ENCODE data around the gene CXCR5.
A peak's percentile ranks its signal among the peaks of the same experiment; 100 is the strongest.

CXCR5 gene

DNA sequence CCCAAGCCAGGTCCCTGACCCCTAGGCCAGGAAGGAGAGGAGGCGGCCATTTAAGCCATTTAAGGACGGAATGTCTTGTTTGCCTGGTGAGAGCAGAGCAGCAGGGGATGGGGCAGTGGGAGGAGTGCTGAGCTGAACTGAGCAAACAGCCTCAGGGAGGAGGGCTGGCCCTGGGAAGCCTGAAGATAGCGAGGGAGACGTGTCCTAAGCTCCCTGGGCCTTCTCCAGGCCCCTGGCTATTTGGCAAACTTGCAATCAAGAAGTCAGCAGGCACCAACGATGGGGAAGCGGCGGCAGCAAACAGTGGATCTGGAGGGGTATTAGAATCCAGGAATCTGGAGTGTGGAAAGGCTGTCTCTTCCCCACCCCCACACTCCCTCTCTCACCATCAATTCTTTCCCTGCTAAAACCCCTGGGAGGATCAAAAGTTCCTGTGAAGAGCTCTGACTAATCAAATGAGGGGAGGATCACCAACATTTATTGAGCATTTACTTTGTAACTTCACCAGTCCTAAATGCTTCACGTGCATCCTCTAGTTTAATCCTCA lies 33.2 kb downstream of the CXCR5 start (continued):
- TF ChIP-seq, protein P1, sequence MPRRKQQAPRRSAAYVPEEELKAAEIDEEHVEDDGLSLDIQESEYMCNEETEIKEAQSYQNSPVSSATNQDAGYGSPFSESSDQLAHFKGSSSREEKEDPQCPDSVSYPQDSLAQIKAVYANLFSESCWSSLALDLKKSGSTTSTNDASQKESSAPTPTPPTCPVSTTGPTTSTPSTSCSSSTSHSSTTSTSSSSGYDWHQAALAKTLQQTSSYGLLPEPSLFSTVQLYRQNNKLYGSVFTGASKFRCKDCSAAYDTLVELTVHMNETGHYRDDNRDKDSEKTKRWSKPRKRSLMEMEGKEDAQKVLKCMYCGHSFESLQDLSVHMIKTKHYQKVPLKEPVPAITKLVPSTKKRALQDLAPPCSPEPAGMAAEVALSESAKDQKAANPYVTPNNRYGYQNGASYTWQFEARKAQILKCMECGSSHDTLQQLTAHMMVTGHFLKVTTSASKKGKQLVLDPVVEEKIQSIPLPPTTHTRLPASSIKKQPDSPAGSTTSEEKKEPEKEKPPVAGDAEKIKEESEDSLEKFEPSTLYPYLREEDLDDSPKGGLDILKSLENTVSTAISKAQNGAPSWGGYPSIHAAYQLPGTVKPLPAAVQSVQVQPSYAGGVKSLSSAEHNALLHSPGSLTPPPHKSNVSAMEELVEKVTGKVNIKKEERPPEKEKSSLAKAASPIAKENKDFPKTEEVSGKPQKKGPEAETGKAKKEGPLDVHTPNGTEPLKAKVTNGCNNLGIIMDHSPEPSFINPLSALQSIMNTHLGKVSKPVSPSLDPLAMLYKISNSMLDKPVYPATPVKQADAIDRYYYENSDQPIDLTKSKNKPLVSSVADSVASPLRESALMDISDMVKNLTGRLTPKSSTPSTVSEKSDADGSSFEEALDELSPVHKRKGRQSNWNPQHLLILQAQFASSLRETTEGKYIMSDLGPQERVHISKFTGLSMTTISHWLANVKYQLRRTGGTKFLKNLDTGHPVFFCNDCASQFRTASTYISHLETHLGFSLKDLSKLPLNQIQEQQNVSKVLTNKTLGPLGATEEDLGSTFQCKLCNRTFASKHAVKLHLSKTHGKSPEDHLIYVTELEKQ (tag by site-specific recombination; IDR thresholded peaks at IDR 0.05; ENCODE audit: borderline replicate concordance), result no peak
- no peak for TF ChIP-seq REPIN1 (tag by site-specific recombination; IDR thresholded peaks at IDR 0.05; ENCODE audit: low read depth)
- TF ChIP-seq WT1 (tag by site-specific recombination; IDR thresholded peaks at IDR 0.05), result peak; percentile 46; the same call in 1 of the 2 replicates
- TF ChIP-seq OSR2 (tag by site-specific recombination; IDR thresholded peaks at IDR 0.05), result no peak
- no peak for TF ChIP-seq ZNF324 (tag by site-specific recombination; IDR thresholded peaks at IDR 0.05)
- TF ChIP-seq ZNF560 (tag by site-specific recombination; IDR thresholded peaks at IDR 0.05; ENCODE audit: borderline replicate concordance), result no peak
- TF ChIP-seq, protein P2, sequence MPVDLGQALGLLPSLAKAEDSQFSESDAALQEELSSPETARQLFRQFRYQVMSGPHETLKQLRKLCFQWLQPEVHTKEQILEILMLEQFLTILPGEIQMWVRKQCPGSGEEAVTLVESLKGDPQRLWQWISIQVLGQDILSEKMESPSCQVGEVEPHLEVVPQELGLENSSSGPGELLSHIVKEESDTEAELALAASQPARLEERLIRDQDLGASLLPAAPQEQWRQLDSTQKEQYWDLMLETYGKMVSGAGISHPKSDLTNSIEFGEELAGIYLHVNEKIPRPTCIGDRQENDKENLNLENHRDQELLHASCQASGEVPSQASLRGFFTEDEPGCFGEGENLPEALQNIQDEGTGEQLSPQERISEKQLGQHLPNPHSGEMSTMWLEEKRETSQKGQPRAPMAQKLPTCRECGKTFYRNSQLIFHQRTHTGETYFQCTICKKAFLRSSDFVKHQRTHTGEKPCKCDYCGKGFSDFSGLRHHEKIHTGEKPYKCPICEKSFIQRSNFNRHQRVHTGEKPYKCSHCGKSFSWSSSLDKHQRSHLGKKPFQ (tag by site-specific recombination; IDR thresholded peaks at IDR 0.05), result peak; percentile 73; the same call in 1 of the 2 replicates
- TF ChIP-seq ZNF423 (tag by site-specific recombination; IDR thresholded peaks at IDR 0.05), result no peak
- no peak for TF ChIP-seq ZNF112 (tag by site-specific recombination; IDR thresholded peaks at IDR 0.05)
- no peak for TF ChIP-seq ZNF114 (tag by site-specific recombination; IDR thresholded peaks at IDR 0.05)
- TF ChIP-seq IKZF3 (tag by site-specific recombination; IDR thresholded peaks at IDR 0.05), result peak; percentile 71; the same call in 1 of the 2 replicates
- no peak for TF ChIP-seq ZNF76 (tag by site-specific recombination; IDR thresholded peaks at IDR 0.05; ENCODE audit: borderline replicate concordance, low read depth)
- no peak for TF ChIP-seq ZNF23 (tag by site-specific recombination; IDR thresholded peaks at IDR 0.05; ENCODE audit: borderline replicate concordance)
- TF ChIP-seq ZNF768 (tag by site-specific recombination; IDR thresholded peaks at IDR 0.05), result no peak
- TF ChIP-seq, protein P3, sequence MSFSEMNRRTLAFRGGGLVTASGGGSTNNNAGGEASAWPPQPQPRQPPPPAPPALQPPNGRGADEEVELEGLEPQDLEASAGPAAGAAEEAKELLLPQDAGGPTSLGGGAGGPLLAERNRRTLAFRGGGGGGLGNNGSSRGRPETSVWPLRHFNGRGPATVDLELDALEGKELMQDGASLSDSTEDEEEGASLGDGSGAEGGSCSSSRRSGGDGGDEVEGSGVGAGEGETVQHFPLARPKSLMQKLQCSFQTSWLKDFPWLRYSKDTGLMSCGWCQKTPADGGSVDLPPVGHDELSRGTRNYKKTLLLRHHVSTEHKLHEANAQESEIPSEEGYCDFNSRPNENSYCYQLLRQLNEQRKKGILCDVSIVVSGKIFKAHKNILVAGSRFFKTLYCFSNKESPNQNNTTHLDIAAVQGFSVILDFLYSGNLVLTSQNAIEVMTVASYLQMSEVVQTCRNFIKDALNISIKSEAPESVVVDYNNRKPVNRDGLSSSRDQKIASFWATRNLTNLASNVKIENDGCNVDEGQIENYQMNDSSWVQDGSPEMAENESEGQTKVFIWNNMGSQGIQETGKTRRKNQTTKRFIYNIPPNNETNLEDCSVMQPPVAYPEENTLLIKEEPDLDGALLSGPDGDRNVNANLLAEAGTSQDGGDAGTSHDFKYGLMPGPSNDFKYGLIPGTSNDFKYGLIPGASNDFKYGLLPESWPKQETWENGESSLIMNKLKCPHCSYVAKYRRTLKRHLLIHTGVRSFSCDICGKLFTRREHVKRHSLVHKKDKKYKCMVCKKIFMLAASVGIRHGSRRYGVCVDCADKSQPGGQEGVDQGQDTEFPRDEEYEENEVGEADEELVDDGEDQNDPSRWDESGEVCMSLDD (tag by site-specific recombination; IDR thresholded peaks at IDR 0.05), result no peak
- TF ChIP-seq GFI1B (tag by site-specific recombination; IDR thresholded peaks at IDR 0.05), result no peak
- TF ChIP-seq, protein P4, sequence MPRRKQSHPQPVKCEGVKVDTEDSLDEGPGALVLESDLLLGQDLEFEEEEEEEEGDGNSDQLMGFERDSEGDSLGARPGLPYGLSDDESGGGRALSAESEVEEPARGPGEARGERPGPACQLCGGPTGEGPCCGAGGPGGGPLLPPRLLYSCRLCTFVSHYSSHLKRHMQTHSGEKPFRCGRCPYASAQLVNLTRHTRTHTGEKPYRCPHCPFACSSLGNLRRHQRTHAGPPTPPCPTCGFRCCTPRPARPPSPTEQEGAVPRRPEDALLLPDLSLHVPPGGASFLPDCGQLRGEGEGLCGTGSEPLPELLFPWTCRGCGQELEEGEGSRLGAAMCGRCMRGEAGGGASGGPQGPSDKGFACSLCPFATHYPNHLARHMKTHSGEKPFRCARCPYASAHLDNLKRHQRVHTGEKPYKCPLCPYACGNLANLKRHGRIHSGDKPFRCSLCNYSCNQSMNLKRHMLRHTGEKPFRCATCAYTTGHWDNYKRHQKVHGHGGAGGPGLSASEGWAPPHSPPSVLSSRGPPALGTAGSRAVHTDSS (tag by site-specific recombination; IDR thresholded peaks at IDR 0.05), result no peak
- peak; percentile 33 for TF ChIP-seq ZFHX2 (tag by site-specific recombination; conservative IDR thresholded peaks at IDR 0.05)
- TF ChIP-seq ZNF670 (tag by site-specific recombination; IDR thresholded peaks at IDR 0.05; ENCODE audit: low read depth), result no peak
- TF ChIP-seq SP7 (tag by site-specific recombination; IDR thresholded peaks at IDR 0.05), result no peak; the same call in 1 of the 2 replicates
- TF ChIP-seq ZBTB8A (tag by site-specific recombination; IDR thresholded peaks at IDR 0.05), result no peak
- peak; percentile 95 for TF ChIP-seq ZIC2 (tag by site-specific recombination; IDR thresholded peaks at IDR 0.05)
- TF ChIP-seq PRDM1 (tag by site-specific recombination; IDR thresholded peaks at IDR 0.05), result 0 out of 2 replicates have a peak, but pooled peaks have one; percentile 15
- TF ChIP-seq SETDB1 (IDR thresholded peaks at IDR 0.05; ENCODE audit: insufficient read length, low read length), result no peak
- no peak for TF ChIP-seq ZNF404 (tag by site-specific recombination; IDR thresholded peaks at IDR 0.05)
- TF ChIP-seq ZNF354C (tag by site-specific recombination; IDR thresholded peaks at IDR 0.05; ENCODE audit: borderline replicate concordance, low read depth), result no peak
- TF ChIP-seq ZNF548 (tag by site-specific recombination; IDR thresholded peaks at IDR 0.05), result no peak
- no peak for TF ChIP-seq MZF1 (tag by site-specific recombination; IDR thresholded peaks at IDR 0.05; ENCODE audit: borderline replicate concordance)
- no peak for TF ChIP-seq BCL11A (tag by site-specific recombination; IDR thresholded peaks at IDR 0.05; ENCODE audit: low read depth)
- no peak for TF ChIP-seq GLI4 (tag by site-specific recombination; IDR thresholded peaks at IDR 0.05)
- TF ChIP-seq ZBTB20 (tag by site-specific recombination; IDR thresholded peaks at IDR 0.05), result no peak
- TF ChIP-seq ZNF248 (tag by site-specific recombination; IDR thresholded peaks at IDR 0.05), result no peak
- no peak for TF ChIP-seq ZNF654 (tag by site-specific recombination; IDR thresholded peaks at IDR 0.05; ENCODE audit: low read depth)
- TF ChIP-seq ZNF624 (tag by site-specific recombination; IDR thresholded peaks at IDR 0.05), result no peak
